Measurements from ENCODE around the gene PJVK.

The PJVK gene

DNA sequence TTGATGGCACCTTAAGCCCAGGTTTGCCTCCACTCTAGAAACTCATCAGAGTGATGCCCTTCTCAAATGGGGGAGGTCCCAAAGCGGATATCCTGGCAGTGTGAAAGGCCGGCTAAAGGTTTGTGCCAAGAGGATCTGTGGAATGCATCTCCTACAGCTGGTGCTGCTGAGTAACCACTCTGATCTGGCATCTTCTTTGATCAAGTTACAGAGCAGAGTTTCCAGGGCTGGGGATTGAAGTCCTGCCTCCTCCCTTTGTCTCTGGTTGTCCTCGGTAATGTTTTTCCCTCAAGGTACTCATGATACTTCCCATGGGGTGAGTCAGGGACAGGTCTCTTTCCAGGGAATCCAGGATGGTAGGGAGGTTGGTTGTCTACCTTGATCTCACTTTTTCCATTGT is 24.8 kb upstream of the PJVK start:
- no peak overlapping the region for H3K4me2 ChIP-seq
- no peaks in the 10 kb centered on the region for H3K4me1 ChIP-seq
- H3K9ac ChIP-seq: no peak overlapping the region
- no peak overlapping the region for H3K4me3 ChIP-seq
- H3K27ac ChIP-seq: no peak overlapping the region
- peaks cover 98% of the 10 kb centered on the region for H3K36me3 ChIP-seq
- peaks cover 36% of the 10 kb centered on the region for H3K9me3 ChIP-seq
- TF ChIP-seq Cebpa-rat (IDR thresholded peaks at IDR 0.05): no peak
- peaks cover 36% of the 10 kb centered on the region for H4K20me1 ChIP-seq
- no peaks in the 10 kb centered on the region for H3K27me3 ChIP-seq

DNA sequence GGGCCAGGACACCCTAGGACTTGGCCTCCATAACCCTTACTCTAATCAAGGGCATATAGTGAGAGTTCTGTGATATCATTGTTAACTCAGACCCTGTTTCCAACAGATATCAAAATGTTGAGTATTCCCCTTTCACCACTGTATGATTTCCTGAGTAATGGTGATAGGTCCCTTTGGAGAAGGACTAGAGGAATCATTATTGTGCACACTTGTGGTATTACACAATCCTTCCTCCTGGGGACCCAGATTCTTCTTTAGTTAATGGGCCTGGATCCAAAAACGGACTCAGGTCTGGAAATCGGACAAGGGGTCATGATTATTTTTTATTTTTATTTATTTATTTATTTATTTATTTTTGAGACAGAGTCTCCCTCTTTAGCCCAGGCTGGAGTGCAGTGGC is 23.7 kb upstream of the PJVK start:
- H3K4me1 ChIP-seq: no peaks in the 10 kb centered on the region
- no peaks in the 10 kb centered on the region for H3K27me3 ChIP-seq
- H3K4me3 ChIP-seq: no peak overlapping the region
- peaks cover 98% of the 10 kb centered on the region for H3K36me3 ChIP-seq
- no peak overlapping the region for H3K9ac ChIP-seq
- TF ChIP-seq Cebpa-rat (IDR thresholded peaks at IDR 0.05): no peak
- no peak overlapping the region for H3K4me2 ChIP-seq
- no peak overlapping the region for H3K27ac ChIP-seq
- peaks cover 26% of the 10 kb centered on the region for H3K9me3 ChIP-seq
- H4K20me1 ChIP-seq: peaks cover 36% of the 10 kb centered on the region

DNA sequence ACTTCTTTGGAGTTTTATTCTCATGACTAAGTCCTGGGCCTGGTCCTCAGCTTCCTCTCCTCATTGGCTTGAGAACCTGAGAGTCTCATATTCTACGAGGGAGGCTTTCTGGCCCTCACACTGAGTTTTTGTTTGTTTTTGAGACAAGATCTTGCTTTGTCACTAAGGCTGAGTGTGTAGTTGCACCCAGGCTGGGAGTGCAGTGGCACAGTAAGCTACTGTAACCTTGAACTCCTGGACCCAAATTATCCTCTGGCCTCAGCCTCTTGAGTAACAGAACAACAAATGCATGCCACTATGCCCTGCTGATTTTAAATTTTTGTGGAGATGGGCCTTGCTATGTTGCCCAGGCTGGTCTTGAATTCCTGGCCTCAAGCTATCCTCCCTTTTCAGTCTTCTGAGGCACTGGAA is 22.8 kb upstream of the PJVK start:
- Histone ChIP-seq H3K27me3 (no peaks in the 10 kb centered on the region), H3K4me3 (no peak overlapping the region), H3K36me3 (peaks cover 98% of the 10 kb centered on the region), H3K9ac (no peak overlapping the region), H3K27ac (no peak overlapping the region), H4K20me1 (peaks cover 36% of the 10 kb centered on the region), H3K4me1 (no peaks in the 10 kb centered on the region), H3K4me2 (no peak overlapping the region), H3K9me3 (peaks cover 17% of the 10 kb centered on the region)
- TF ChIP-seq Cebpa-rat (IDR thresholded peaks at IDR 0.05): no peak

DNA sequence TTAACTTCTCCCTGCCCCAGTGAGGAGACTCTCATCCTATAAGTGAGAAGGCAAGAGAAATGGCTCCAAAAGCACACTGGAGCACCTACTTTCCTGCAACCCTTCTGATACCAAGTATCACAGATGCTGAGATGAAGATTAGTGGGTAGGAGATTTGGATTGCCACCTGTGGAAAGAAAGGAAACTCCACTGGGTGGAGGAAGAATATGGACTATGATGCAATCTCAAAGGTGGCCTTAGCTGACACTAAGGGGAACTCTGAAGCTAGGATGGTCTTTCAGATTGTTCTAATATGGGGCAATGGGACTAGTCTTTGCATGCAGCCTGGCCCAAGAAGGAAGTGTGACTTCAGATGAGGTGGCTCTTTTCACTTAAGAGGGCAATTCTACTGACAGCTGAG is 21.8 kb upstream of the PJVK start:
- Histone ChIP-seq H3K36me3 (peaks cover 98% of the 10 kb centered on the region), H3K27me3 (no peaks in the 10 kb centered on the region), H3K4me3 (no peak overlapping the region), H3K4me1 (no peaks in the 10 kb centered on the region), H3K4me2 (no peak overlapping the region), H3K9me3 (peaks cover 9% of the 10 kb centered on the region), H3K9ac (no peak overlapping the region), H3K27ac (no peak overlapping the region), H4K20me1 (peaks cover 36% of the 10 kb centered on the region)
- TF ChIP-seq Cebpa-rat (IDR thresholded peaks at IDR 0.05): 0 out of 2 replicates have a peak, but pooled peaks have one; percentile 36

DNA sequence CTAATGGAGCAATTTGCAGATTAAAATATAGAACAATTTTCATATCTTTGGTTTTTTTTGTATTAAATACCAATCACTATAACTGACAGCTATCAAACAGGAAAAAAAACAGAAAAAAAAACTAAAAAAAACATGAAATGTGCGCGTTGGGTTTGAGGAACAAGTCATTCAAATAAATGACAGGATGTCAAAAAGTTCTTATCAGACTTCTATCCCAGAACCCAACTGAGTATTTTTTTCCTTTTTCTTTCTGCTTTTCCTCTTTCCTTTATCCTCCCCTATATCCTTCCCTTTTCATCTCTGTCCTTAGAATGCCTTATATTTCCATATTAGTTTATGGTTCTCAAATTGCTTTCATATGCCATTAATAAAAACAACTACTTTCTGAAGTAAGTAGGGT is 14.5 kb upstream of the PJVK start:
- H3K27ac ChIP-seq: no peak overlapping the region
- no peaks in the 10 kb centered on the region for H3K4me1 ChIP-seq
- H3K27me3 ChIP-seq: no peaks in the 10 kb centered on the region
- H3K9me3 ChIP-seq: no peaks in the 10 kb centered on the region
- H4K20me1 ChIP-seq: peaks cover 9% of the 10 kb centered on the region; the same call in 1 of the 2 replicates
- no peak overlapping the region for H3K4me2 ChIP-seq
- no peak overlapping the region for H3K4me3 ChIP-seq
- TF ChIP-seq Cebpa-rat (IDR thresholded peaks at IDR 0.05): no peak
- no peak overlapping the region for H3K9ac ChIP-seq
- H3K36me3 ChIP-seq: peaks cover 75% of the 10 kb centered on the region

DNA sequence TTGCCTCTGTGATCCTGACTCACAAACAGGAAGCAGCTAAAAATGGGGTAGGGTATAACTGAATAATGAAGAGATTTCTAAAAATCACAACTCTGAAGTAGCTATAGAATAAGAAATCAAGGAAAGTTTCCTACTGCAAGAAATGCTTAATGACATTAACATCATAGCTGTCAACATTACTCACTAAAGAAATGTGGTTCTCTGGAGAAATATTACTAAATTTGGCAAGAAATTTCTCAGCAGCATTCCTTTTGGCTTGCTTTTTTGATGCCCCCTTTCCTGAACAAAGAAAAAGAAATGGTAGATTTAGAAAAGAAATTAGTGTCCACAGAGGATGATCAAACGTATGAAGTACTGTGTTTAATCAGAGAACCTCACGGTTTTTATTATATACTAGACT is 9.8 kb upstream of the PJVK start:
- H3K27ac ChIP-seq: no peak overlapping the region
- no peaks in the 10 kb centered on the region for H3K27me3 ChIP-seq
- no peaks in the 10 kb centered on the region for H3K9me3 ChIP-seq
- H3K4me1 ChIP-seq: no peaks in the 10 kb centered on the region
- H3K9ac ChIP-seq: no peak overlapping the region
- peaks cover 29% of the 10 kb centered on the region; the same call in 1 of the 2 replicates for H4K20me1 ChIP-seq
- peaks cover 79% of the 10 kb centered on the region for H3K36me3 ChIP-seq
- TF ChIP-seq Cebpa-rat (IDR thresholded peaks at IDR 0.05): no peak
- no peak overlapping the region for H3K4me3 ChIP-seq
- H3K4me2 ChIP-seq: no peak overlapping the region

DNA sequence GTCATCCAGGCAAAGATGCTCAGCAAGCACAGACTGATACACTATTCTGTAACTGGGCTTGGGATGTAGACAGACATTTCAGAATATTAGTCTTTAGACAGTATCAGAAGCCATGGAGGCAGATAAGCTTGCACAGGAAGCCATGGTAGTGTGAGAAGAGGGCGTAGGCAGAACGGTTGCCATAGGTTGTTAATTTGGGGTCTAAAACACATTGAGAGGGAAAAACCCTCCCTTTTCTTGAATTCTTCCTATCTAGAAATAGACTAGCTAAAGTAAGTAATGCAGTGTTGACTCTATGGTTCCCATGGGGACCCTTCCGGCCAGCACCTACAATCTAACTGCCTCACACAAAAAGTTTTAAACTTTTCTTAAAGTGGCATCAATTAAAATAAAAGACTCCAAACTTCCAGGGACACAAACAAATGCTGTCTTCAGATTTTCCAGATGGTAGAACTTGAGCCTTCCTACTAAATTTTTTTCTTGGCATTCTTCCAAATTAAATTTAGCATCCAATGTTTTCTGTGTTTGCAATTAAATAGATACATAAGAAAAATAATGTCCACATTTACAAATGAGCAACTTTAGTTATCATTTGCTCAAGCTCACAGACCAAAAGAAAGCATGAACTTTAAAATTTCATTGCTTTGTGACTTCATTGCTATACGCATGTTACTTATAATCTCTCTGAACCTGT is 2.1 kb upstream of the PJVK start:
- peaks cover 44% of the 10 kb centered on the region for H4K20me1 ChIP-seq
- peak overlapping the region; percentile 95 for H3K4me2 ChIP-seq
- no peak for TF ChIP-seq Cebpa-rat (IDR thresholded peaks at IDR 0.05)
- peak overlapping the region; percentile 96 for H3K9ac ChIP-seq
- peaks cover 28% of the 10 kb centered on the region for H3K4me1 ChIP-seq
- H3K27me3 ChIP-seq: no peaks in the 10 kb centered on the region
- peaks cover 42% of the 10 kb centered on the region for H3K36me3 ChIP-seq
- H3K4me3 ChIP-seq: peak overlapping the region; percentile 78; the same call in 1 of the 2 replicates
- H3K9me3 ChIP-seq: no peaks in the 10 kb centered on the region
- H3K27ac ChIP-seq: no peak overlapping the region

DNA sequence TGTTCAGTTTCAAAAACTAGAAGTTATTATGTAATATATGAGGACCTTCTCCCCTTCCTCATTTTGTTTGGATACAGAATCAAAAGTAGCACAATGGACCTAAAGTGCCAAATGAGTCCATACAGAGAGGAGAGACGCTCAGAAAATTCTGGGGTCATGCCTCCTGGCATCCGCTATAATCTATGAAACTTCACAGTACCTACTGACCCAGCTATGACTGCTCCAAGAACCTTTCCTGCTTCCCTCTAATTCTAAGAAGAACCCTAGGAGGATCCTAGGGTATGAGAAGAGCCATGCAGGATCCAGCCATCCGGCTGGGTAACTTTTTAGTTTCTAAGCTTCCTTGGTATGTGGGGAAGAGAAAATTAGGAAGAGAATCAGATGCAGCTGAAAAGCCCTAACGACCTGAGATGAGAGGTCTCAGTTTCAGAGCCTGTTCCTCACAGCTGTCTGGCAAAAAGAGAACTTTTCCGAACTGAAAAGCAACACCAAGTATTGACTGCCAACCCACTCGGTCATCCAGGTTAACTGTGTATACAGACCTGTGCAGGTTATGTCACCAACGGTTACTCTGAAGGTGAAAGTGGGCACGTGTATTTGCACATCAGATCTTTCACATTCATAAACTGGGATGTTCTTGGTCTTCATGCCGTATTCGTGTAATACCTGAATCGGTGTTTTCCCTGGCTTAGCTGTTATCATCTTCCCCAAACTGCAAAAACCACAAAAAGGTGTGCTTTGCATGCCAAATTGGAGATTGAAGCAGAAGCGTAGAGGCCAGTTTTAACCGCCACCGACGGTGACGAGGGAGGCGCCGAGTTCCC is 1.3 kb upstream of the PJVK start:
- Histone ChIP-seq H3K9me3 (no peaks in the 10 kb centered on the region), H3K27me3 (no peaks in the 10 kb centered on the region), H3K27ac (peak overlapping the region; percentile 99), H3K4me1 (peaks cover 28% of the 10 kb centered on the region), H4K20me1 (peaks cover 37% of the 10 kb centered on the region), H3K9ac (peak overlapping the region; percentile 96), H3K4me3 (peak overlapping the region; percentile 78), H3K4me2 (peak overlapping the region; percentile 95), H3K36me3 (peaks cover 34% of the 10 kb centered on the region)
- TF ChIP-seq Cebpa-rat (IDR thresholded peaks at IDR 0.05): no peak

DNA sequence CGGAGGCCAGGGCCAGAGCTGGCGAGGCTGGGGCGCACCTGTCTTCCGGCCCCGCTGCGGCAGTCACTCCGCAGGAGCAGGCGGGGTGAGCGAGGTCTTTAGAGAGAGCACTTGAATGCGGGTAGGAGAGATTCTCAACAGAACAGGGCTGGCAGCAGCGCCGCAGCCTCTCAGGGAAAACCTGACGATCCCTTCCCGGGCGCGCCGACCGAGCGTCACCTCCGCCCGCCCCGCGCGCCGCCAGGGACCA is 729 bp upstream of the PJVK start:
- TF ChIP-seq Cebpa-rat (IDR thresholded peaks at IDR 0.05): no peak
- H3K27ac ChIP-seq: peak overlapping the region; percentile 99

DNA sequence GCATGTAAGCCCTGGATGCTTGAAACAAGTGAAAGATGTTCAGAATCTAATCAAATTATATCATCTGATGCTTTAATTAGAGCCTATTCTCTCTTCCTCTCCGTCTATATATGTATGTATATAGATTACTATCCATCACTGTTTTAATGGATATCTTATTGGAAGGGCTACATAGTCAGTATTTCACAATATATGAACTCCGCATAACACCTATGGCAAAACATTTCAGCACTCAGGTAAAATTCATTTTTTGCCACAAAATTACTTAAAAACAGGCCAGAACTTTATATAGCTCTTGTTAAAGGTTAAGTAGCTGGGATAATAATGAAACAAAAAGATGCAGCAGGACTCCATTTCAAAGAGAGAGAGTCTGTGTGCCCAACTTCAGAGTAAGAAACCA is 1.2 kb downstream of the PJVK start:
- Histone ChIP-seq H3K27me3 (no peaks in the 10 kb centered on the region), H3K4me1 (peaks cover 28% of the 10 kb centered on the region), H3K4me3 (no peak overlapping the region), H4K20me1 (peaks cover 31% of the 10 kb centered on the region), H3K4me2 (peak overlapping the region; percentile 78), H3K9me3 (no peaks in the 10 kb centered on the region), H3K36me3 (peaks cover 14% of the 10 kb centered on the region), H3K27ac (peak overlapping the region; percentile 99; the same call in 1 of the 2 replicates), H3K9ac (no peak overlapping the region; the same call in 1 of the 2 replicates)
- no peak; the same call in 1 of the 2 replicates for TF ChIP-seq Cebpa-rat (IDR thresholded peaks at IDR 0.05)

More for the DNA sequence above, 729 bp upstream of the PJVK start:
- peak overlapping the region; percentile 78 for H3K4me3 ChIP-seq
- peak overlapping the region; percentile 95 for H3K4me2 ChIP-seq
- peaks cover 29% of the 10 kb centered on the region for H3K36me3 ChIP-seq
- H3K9me3 ChIP-seq: no peaks in the 10 kb centered on the region
- H3K27me3 ChIP-seq: no peaks in the 10 kb centered on the region
- H3K4me1 ChIP-seq: peaks cover 28% of the 10 kb centered on the region
- peak overlapping the region; percentile 96 for H3K9ac ChIP-seq
- peaks cover 31% of the 10 kb centered on the region for H4K20me1 ChIP-seq
